HFFc6 (cell line): ENCODE results near the gene NFKBIL1. TPM values are rescaled to one million over a fixed set of nuclear protein-coding genes. Genes with fewer than 3 reads are reported as not detected.
"Not testable (repeated sequence)": the region's sequence is repeated elsewhere in the genome, so short reads cannot be mapped to it uniquely, and the experiment has no call there.

Source experiments
- DNase-seq: peaks from one replicate; pipeline ENCODE4 v3.0.0-alpha.2; 2018
- H3K27ac Mint-ChIP-seq: 2 replicates; pipeline ENCODE4 v1.8.0; 2020; ENCODE audit warnings: mild to moderate bottlenecking, mixed read lengths
- H3K27me3 Mint-ChIP-seq: 2 replicates; pipeline ENCODE4 v1.8.0; 2021; ENCODE audit warnings: mild to moderate bottlenecking, moderate library complexity, mixed read lengths; ENCODE audit not compliant: insufficient read depth
- H3K36me3 Mint-ChIP-seq: 2 replicates; pipeline ENCODE4 v1.8.0; 2021; ENCODE audit warnings: low read depth, mixed read lengths
- H3K4me1 Mint-ChIP-seq: 2 replicates; pipeline ENCODE4 v1.8.0; 2020; ENCODE audit warnings: low read depth, mixed read lengths
- H3K4me3 Mint-ChIP-seq: 2 replicates; pipeline ENCODE4 v1.8.0; 2020; ENCODE audit warnings: mild to moderate bottlenecking, moderate library complexity, mixed read lengths
- H3K9me3 Mint-ChIP-seq: 2 replicates; pipeline ENCODE4 v1.8.0; 2020; ENCODE audit warnings: mild to moderate bottlenecking, mixed read lengths
- total RNA-seq, 6 experiments: library from RNA; stranded (reverse); fragmentation: NEBNext Ultra II Directional; extraction: Animal tissue kit (Norgen Biotek cat#: 25700); gene quantifications; 2 replicates in 1 of 6; 3 replicates in 5 of 6; pipeline ENCODE4 v1.2.3, GENCODE V29; 2021
- TF ChIP-seq, protein P1 (sequence below): fragments of 200-600 bp; sonication (generic); IDR thresholded peaks from 2 replicates; pipeline ENCODE4 v1.5.0; 2021; ENCODE audit warnings: antibody characterized with exemption, mild to moderate bottlenecking

The NFKBIL1 gene
- total RNA-seq, 6 experiments from 2014 or later, result 11.8 to 15.9 (median 13.6) TPM

DNA sequence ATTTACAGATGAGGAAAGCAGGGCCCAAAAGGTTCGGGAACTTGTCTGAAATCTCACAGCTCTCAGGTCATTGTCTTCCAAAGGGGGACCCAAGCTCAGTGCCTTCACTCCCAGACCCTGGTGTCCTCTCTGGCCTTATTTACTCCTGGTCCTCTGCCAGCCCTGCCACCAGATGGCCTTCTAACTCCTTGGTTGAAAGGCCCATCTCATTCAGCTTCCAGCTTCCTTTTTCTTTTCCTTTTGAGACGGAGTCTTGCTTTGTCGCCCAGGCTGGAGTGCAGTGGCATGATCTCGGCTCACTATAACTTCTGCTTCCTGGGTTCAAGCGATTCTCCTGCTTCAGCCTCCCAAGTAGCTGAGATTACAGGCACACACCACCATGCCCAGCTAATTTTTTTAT is 4.0 kb downstream of the NFKBIL1 start:
- peaks cover 29% of the 10 kb centered on the region for H3K4me1 Mint-ChIP-seq
- peaks cover 14% of the 10 kb centered on the region; the same call in 1 of the 2 replicates for H3K36me3 Mint-ChIP-seq
- peak overlapping the region; percentile 42; the same call in 1 of the 2 replicates for H3K27ac Mint-ChIP-seq
- DNase-seq, result peak; percentile 59
- not testable (repeated sequence) for H3K27me3 Mint-ChIP-seq, H3K4me3 Mint-ChIP-seq, H3K9me3 Mint-ChIP-seq
- TF ChIP-seq, protein P1, sequence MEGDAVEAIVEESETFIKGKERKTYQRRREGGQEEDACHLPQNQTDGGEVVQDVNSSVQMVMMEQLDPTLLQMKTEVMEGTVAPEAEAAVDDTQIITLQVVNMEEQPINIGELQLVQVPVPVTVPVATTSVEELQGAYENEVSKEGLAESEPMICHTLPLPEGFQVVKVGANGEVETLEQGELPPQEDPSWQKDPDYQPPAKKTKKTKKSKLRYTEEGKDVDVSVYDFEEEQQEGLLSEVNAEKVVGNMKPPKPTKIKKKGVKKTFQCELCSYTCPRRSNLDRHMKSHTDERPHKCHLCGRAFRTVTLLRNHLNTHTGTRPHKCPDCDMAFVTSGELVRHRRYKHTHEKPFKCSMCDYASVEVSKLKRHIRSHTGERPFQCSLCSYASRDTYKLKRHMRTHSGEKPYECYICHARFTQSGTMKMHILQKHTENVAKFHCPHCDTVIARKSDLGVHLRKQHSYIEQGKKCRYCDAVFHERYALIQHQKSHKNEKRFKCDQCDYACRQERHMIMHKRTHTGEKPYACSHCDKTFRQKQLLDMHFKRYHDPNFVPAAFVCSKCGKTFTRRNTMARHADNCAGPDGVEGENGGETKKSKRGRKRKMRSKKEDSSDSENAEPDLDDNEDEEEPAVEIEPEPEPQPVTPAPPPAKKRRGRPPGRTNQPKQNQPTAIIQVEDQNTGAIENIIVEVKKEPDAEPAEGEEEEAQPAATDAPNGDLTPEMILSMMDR, result peak; percentile 73

DNA sequence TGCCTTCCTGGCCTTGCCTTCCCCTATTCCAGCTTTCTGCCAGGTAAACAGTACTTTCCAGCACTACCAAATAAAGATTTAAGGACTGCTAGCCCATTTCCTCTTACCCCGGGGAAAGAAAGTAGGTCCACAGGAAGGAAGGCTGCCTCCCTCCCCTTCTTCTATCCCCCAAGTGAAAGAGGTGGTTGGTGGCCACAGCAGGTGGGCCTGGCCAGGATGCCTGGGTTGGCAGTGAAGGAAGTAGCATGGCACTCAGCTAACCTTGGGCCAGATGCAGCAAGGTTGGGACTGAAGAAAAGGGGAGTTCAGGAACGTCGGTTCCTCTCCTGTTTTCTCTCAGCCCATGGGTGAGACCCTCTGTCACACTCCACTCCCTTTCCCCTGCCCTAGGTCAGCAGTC is 8.9 kb downstream of the NFKBIL1 start:
- Mint-ChIP-seq H3K27me3 (peaks cover 2% of the 10 kb centered on the region; the same call in 1 of the 2 replicates), H3K4me1 (peaks cover 31% of the 10 kb centered on the region), H3K4me3 (no peak overlapping the region), H3K36me3 (peaks cover 20% of the 10 kb centered on the region), H3K27ac (no peak overlapping the region), H3K9me3 (no peaks in the 10 kb centered on the region)
- TF ChIP-seq, protein P1, result no peak
- DNase-seq, result no peak

DNA sequence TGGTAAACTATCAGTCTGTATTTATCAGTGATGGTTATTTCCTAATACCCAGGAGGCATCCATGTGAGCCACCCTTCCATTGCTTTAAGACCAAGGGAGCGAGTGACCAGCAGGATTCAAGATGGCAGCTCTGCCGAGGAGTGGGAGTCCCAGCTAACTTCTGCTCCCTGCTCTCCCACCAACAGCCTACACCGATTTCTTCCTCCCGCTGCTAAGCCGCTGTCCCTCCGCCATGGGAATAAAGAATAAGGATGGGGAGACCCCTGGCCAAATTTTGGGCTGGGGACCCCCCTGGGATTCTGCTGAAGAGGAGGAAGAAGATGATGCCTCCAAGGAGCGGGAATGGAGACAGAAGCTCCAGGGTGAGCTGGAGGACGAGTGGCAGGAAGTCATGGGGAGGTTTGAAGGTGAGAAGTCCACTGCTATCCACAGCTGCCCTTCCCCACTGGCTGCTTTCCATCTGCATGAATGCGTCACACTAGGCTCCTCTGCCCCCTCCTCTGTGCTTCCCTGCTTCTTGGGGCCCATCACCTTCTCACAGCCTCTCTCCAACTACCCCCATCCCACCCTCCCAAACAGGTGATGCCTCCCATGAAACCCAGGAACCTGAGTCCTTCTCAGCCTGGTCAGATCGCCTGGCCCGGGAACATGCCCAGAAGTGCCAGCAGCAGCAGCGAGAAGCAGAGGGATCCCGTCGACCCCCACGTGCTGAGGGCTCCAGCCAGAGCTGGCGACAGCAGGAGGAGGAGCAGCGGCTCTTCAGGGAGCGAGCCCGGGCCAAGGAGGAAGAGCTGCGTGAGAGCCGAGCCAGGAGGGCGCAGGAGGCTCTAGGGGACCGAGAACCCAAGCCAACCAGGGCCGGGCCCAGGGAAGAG is 10.3 kb downstream of the NFKBIL1 start:
- peak overlapping the region; percentile 38; the same call in 1 of the 2 replicates for H3K27ac Mint-ChIP-seq
- no peak for DNase-seq
- TF ChIP-seq, protein P1, result no peak
- peaks cover 25% of the 10 kb centered on the region for H3K36me3 Mint-ChIP-seq
- no peaks in the 10 kb centered on the region for H3K27me3 Mint-ChIP-seq
- H3K4me3 Mint-ChIP-seq, result no peak overlapping the region
- H3K9me3 Mint-ChIP-seq, result no peaks in the 10 kb centered on the region
- peaks cover 41% of the 10 kb centered on the region for H3K4me1 Mint-ChIP-seq

DNA sequence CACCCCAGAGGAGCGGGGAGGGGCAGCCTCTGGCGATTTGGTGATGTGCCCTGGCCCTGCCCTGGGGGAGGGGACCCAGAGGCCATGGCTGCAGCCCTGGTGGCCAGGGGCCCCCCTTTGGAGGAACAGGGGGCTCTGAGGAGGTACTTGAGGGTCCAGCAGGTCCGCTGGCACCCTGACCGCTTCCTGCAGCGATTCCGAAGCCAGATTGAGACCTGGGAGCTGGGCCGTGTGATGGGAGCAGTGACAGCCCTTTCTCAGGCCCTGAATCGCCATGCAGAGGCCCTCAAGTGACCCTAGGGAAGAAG is 10.9 kb downstream of the NFKBIL1 start:
- H3K27me3 Mint-ChIP-seq, result peaks cover 3% of the 10 kb centered on the region; the same call in 1 of the 2 replicates
- H3K9me3 Mint-ChIP-seq, result no peaks in the 10 kb centered on the region
- H3K36me3 Mint-ChIP-seq, result peaks cover 25% of the 10 kb centered on the region
- H3K27ac Mint-ChIP-seq, result peak overlapping the region; percentile 85
- H3K4me3 Mint-ChIP-seq, result no peak overlapping the region
- TF ChIP-seq, protein P1, result no peak
- DNase-seq, result no peak
- peaks cover 47% of the 10 kb centered on the region for H3K4me1 Mint-ChIP-seq

DNA sequence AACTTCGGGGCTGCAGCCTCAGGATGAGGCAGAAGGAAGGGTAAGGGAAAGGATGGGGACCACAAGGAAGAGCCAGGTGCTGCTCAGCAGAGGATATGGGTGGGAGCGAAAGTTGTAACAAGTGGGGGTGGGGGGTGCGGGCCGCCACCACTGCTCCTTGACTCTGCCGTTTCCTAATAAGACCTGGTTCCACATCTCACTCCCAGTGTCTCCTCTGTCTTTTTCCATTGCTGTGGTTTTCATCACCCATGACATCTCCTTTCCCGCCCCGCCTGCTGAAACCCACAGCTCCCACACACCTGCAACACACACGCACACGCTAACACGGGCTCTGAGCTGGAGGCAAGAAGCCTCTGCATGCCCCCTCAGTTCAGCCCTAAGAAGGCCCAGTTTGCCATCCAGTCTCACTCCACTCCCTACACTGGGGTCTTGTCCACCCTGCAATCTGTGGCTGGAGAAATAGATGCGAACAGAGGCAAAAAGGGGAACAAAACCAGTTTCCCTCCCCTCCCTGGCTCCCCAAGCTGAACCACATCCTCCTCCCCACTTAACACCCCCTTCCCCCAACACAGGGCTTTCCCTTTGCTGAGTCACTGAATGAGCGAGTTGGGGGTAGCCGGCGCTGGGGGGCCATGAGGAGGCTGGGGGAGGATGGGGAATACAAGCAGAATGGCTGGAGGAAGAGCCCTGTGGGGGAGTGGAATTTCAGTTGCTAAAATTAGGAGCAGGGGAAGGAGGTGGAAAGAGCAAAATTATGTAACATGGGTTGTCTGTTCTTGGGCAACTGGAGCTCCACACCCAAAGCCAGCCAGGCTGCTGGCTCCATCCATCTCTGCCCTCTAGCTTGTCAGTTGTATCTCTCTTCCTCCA is 11.5 kb downstream of the NFKBIL1 start:
- peaks cover 5% of the 10 kb centered on the region for H3K27me3 Mint-ChIP-seq
- peak; percentile 4 for DNase-seq
- peak overlapping the region; percentile 50 for H3K4me3 Mint-ChIP-seq
- TF ChIP-seq, protein P1, result no peak
- no peaks in the 10 kb centered on the region for H3K9me3 Mint-ChIP-seq
- H3K27ac Mint-ChIP-seq, result peak overlapping the region; percentile 85
- peaks cover 25% of the 10 kb centered on the region for H3K36me3 Mint-ChIP-seq
- peaks cover 53% of the 10 kb centered on the region for H3K4me1 Mint-ChIP-seq
